ENCODE results near the gene PRRT2.
A peak's percentile ranks its signal among the peaks of the same experiment; 100 is the strongest.

The PRRT2 gene

DNA sequence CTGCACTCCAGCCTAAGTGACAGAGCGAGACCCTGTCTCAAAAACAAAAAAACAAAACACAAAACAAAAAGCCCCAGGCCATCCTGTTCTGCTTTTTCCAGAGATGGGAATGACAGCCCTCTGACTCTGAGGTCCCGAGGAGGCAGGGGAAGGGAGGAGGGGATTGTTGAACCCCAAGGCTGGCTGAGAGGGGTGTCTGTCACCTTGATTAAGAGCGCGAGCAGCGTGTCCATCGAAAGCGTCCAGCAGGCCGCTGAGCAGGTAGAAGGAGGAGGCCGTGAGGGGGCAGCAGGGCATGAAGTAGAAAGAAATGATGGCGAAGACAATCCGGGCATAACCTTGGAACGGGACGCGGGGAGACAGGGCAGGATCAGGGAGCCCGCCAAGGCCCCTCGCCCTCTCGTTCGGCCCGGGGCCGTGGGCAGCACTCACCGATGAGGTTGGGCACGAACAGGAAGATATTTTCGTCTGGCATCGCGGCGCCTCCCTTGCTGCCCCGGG is 50.4 kb downstream of the PRRT2 start:
- no peak for DNase-seq (ENCODE audit: low read depth)

DNA sequence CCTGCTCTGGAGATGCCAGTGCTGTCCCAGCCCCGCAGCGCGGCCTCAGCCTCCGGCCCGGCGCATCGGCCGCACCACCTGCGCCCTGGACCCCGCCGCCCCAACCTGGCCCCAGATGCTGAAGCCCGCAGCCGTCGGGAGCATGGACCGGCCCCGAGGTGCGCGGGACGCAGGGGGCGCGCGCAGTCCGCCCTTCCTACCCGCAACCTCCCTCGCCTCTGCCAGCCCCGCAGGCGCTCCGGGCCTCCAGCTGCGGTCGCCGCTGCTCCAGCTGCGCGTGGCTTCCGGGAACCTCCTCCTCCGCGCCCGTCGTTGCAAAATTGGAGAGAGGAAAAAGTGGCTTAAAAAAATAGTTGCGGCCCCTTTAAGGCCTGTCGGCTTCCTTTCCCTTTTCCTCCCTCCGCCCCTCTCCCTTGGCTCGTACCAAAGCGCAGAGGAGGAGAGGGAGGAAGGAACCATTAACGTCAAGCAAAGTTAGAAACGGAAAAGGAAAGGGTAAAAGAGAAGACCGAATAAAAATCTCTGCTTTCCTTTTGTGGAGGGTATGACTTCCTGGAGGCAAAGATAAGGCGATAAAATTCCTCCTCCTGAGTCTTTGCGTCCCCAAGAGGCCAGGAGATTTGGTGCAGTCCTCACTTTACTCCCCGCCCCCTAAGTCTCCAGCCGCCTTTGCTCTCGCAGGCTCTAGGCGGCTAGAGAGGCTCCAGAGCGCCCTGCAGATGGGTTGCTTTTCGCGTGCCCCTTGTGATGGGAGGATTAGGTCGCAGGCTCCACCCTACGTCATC is 51.1 kb downstream of the PRRT2 start, which contains the start of gene CDIPT:
CDIPT (minus strand) TSS at position 343 of the 785 bp plus-strand sequence. CDS start 369 bp downstream, outside the sequence.
- DNase-seq (ENCODE audit: low read depth) = peak; percentile 93

DNA sequence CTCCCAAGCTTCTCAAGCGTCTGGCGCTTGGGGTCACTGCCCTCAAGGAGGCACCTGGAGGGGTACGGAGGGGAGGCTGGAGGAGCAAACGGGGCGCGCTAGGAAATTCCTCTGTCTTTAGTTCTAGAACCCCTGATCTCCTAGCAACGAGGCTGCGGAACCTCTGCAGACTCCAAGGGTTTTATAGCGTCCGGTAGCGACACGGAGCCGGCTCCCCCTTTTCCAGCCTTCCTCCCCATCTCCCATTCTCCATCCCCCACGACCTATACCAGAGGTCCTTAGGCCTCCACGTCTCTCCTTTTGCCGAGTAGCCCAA is 51.6 kb downstream of the PRRT2 start:
- no peak for DNase-seq (ENCODE audit: low read depth)

DNA sequence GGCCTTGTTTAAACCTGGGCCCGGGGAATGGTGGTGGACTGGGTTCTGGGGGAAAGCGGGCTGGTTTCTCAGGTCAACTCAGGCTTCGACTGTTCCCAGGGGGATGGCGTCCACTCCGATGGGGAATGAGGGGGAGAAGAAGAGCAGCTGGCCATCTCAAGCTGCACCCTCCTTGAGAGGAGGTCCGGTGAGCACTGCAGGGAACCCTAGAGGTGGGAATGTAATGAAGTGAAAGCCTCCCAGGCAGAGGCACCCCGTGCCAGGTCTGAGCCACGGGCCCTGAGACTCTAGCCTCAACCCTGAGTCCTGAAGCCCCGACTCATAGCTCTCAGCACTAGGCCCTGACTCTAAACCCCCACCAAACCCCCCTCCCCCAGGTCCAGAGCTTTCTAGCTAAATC is 52.2 kb downstream of the PRRT2 start:
- DNase-seq (ENCODE audit: low read depth) = no peak

Data from GM04504 (cell line).